Measurements from ENCODE around the gene PCP4. TPM values are rescaled to one million over a fixed set of nuclear protein-coding genes. Genes with fewer than 3 reads are reported as not detected.

PCP4 gene
- total RNA-seq, 2 experiments from 2014 or later = not detected

DNA sequence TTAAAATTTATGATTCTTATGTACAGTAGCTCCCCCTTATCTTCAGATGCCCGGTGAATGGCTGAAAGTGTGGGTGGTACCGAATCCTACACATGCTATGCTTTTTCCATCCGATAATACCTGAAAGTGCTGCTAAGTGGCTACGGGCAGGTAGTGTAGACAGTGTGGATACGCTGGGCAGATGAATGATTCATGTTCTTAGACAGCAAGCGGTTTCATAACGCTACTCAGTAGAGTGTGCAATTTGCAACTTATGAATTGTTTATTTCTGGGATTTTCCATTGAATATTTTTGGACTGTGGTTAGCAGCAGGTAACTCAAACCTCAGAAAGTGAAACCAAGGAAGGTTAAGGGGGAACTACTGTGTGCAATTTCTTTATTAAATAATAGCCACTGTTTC is 7.5 kb downstream of the PCP4 start:
- CTCF ChIA-PET (ENCODE audit: unreplicated experiment) = no interaction called here
- Histone ChIP-seq H4K20me1 (ENCODE audit: insufficient read depth, low read length) (no peaks in the 10 kb centered on the region), H3K36me3 (ENCODE audit: insufficient read depth, low read length) (no peaks in the 10 kb centered on the region), H2AFZ (ENCODE audit: low read length) (no peak overlapping the region), H3K4me2 (ENCODE audit: low read length) (no peak overlapping the region), H3K79me2 (ENCODE audit: insufficient read depth, low read depth, low read length) (no peaks in the 10 kb centered on the region), H3K9me2 (ENCODE audit: insufficient read depth, low read length) (no peaks in the 10 kb centered on the region), H3K27ac (ENCODE audit: low read depth, low read length, poor library complexity, severe bottlenecking) (no peak overlapping the region), H3K4me3 (ENCODE audit: low read depth, low read length, poor library complexity, severe bottlenecking) (no peak overlapping the region), H3K9me3 (ENCODE audit: low read length) (no peaks in the 10 kb centered on the region), H3K4me1 (ENCODE audit: insufficient read depth, low read length, poor library complexity, severe bottlenecking) (no peaks in the 10 kb centered on the region)
- no peak for TF ChIP-seq EZH2phosphoT487 (IDR thresholded peaks at IDR 0.05; ENCODE audit: borderline replicate concordance, low read depth, low read length)
- TF ChIP-seq, protein P1, sequence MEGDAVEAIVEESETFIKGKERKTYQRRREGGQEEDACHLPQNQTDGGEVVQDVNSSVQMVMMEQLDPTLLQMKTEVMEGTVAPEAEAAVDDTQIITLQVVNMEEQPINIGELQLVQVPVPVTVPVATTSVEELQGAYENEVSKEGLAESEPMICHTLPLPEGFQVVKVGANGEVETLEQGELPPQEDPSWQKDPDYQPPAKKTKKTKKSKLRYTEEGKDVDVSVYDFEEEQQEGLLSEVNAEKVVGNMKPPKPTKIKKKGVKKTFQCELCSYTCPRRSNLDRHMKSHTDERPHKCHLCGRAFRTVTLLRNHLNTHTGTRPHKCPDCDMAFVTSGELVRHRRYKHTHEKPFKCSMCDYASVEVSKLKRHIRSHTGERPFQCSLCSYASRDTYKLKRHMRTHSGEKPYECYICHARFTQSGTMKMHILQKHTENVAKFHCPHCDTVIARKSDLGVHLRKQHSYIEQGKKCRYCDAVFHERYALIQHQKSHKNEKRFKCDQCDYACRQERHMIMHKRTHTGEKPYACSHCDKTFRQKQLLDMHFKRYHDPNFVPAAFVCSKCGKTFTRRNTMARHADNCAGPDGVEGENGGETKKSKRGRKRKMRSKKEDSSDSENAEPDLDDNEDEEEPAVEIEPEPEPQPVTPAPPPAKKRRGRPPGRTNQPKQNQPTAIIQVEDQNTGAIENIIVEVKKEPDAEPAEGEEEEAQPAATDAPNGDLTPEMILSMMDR (conservative IDR thresholded peaks at IDR 0.05; ENCODE audit: low read length) = no peak
- no TSS peak for BruUV-seq (replicated peaks)
- POLR2A ChIA-PET = interaction anchor here (0.6 kb wide), 2 partner anchors 59 to 246 kb away, joined by 3 read pairs; no protein-coding TSS in a partner anchor
- DNase-seq (ENCODE audit: low spot score) = no peak
- intact Hi-C loops (cut with micrococcal nuclease; ENCODE audit: unreplicated experiment) = no loop called here

DNA sequence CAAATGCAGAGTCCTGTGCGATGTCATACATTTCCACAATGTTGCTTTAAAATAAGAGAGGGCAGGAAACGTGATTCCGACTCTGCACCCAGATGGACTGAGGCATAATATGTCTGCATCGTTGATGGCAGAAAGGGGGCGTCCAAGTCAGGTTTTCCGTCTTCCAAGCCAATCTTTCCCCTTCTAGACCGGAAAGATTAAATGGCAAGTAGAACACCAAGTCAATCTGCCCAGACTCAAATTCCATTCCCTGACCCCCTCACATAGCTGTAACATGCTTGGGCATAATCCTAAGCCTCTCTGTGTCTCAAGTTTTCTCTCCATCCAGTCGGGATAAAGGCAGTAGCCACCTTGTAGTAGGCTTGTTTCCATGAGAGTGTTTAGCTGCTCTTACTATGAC is 14.4 kb downstream of the PCP4 start:
- H3K27ac ChIP-seq (ENCODE audit: low read depth, low read length, poor library complexity, severe bottlenecking) = no peak overlapping the region
- CTCF ChIA-PET (ENCODE audit: unreplicated experiment) = interaction anchor here (1.2 kb wide), 1 partner anchor 15 kb away, joined by 3 read pairs; the partner anchor contains the start of gene PCP4
- H3K9me2 ChIP-seq (ENCODE audit: insufficient read depth, low read length) = no peaks in the 10 kb centered on the region
- no peak overlapping the region for H3K4me2 ChIP-seq (ENCODE audit: low read length)
- no TSS peak for BruUV-seq (replicated peaks)
- POLR2A ChIA-PET = no interaction called here
- no peaks in the 10 kb centered on the region for H3K36me3 ChIP-seq (ENCODE audit: insufficient read depth, low read length)
- intact Hi-C loops (cut with micrococcal nuclease; ENCODE audit: unreplicated experiment) = no loop called here
- no peak overlapping the region for H2AFZ ChIP-seq (ENCODE audit: low read length)
- no peaks in the 10 kb centered on the region for H3K9me3 ChIP-seq (ENCODE audit: low read length)
- no peaks in the 10 kb centered on the region for H3K79me2 ChIP-seq (ENCODE audit: insufficient read depth, low read depth, low read length)
- H3K4me3 ChIP-seq (ENCODE audit: low read depth, low read length, poor library complexity, severe bottlenecking) = no peak overlapping the region
- H3K4me1 ChIP-seq (ENCODE audit: insufficient read depth, low read length, poor library complexity, severe bottlenecking) = no peaks in the 10 kb centered on the region
- DNase-seq (ENCODE audit: low spot score) = no peak
- no peaks in the 10 kb centered on the region for H4K20me1 ChIP-seq (ENCODE audit: insufficient read depth, low read length)
- TF ChIP-seq, protein P1 (conservative IDR thresholded peaks at IDR 0.05; ENCODE audit: low read length) = no peak
- TF ChIP-seq EZH2phosphoT487 (IDR thresholded peaks at IDR 0.05; ENCODE audit: borderline replicate concordance, low read depth, low read length) = no peak

DNA sequence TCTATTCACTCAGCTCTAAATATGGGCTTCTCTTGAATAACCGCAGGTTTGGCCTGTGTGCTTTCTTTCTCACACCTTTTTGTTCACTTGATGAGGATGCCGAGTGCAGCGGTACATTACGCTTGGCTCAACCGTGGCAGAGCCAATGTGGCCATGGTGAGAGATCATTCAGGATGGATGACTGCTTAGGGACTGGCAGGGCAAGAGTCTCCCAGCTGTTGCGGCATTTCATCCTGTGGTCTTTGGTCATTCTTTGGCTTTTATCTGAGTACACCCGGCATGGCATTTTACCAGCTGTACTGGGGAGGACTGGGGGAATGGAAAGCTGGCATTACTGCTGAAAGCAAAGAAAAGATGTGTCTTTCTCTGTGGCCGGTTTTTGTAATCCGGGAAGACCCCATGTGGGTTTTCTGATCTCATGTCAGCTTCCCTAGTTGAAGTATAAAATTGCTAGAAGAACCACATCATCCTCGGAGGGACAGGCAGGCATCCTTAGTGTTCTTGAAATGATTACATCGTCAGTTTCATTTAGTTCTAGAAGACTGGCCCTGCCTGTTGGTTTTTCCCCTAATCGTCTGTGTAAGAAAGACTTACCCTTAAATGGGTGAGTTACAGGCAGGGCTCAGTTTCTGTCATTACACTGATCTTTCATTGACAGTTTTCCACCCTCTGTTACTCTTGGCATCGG is 15.1 kb downstream of the PCP4 start:
- Histone ChIP-seq H3K4me1 (ENCODE audit: insufficient read depth, low read length, poor library complexity, severe bottlenecking) (no peaks in the 10 kb centered on the region), H3K9me3 (ENCODE audit: low read length) (no peaks in the 10 kb centered on the region), H3K79me2 (ENCODE audit: insufficient read depth, low read depth, low read length) (no peaks in the 10 kb centered on the region), H2AFZ (ENCODE audit: low read length) (no peak overlapping the region), H4K20me1 (ENCODE audit: insufficient read depth, low read length) (no peaks in the 10 kb centered on the region), H3K4me3 (ENCODE audit: low read depth, low read length, poor library complexity, severe bottlenecking) (no peak overlapping the region), H3K36me3 (ENCODE audit: insufficient read depth, low read length) (no peaks in the 10 kb centered on the region), H3K9me2 (ENCODE audit: insufficient read depth, low read length) (no peaks in the 10 kb centered on the region), H3K27ac (ENCODE audit: low read depth, low read length, poor library complexity, severe bottlenecking) (no peak overlapping the region), H3K4me2 (ENCODE audit: low read length) (no peak overlapping the region)
- ChIA-PET POLR2A (no interaction called here), CTCF (ENCODE audit: unreplicated experiment) (interaction anchor here (1.2 kb wide), 1 partner anchor 15 kb away, joined by 3 read pairs; the partner anchor contains the start of gene PCP4)
- DNase-seq (ENCODE audit: low spot score) = no peak
- no TSS peak for BruUV-seq (replicated peaks)
- intact Hi-C loops (cut with micrococcal nuclease; ENCODE audit: unreplicated experiment) = no loop called here
- TF ChIP-seq, protein P1 (conservative IDR thresholded peaks at IDR 0.05; ENCODE audit: low read length) = no peak
- no peak for TF ChIP-seq EZH2phosphoT487 (IDR thresholded peaks at IDR 0.05; ENCODE audit: borderline replicate concordance, low read depth, low read length)

Data from OCI-LY7 (cell line).